GM18870 (cell line): Measurements from ENCODE around the gene NPY.
A peak's percentile ranks its signal among the peaks of the same experiment; 100 is the strongest.
"Not testable (repeated sequence)": the region's sequence is repeated elsewhere in the genome, so short reads cannot be mapped to it uniquely, and the experiment has no call there.

Experiments
- ATAC-seq: cut with Tn5 transposase; IDR thresholded peaks from one replicate; pipeline ENCODE4 v1.9.1; 2021; ENCODE audit warnings: moderate library complexity; ENCODE audit not compliant: unreplicated experiment

NPY gene

GRCh38 chr7:24283897-24284698, at the start of gene NPY:
TSS of gene NPY (plus strand) at chr7:24284190. CDS start at chr7:24285241, 1,051 bp downstream.
- no peak for ATAC-seq

GRCh38 chr7:24239260-24239659, 44.7 kb upstream of the NPY start:
- no peak for ATAC-seq

- ATAC-seq = no peak
Measured at GRCh38 chr7:24241206-24241605, 42.8 kb upstream of the NPY start.

GRCh38 chr7:24244554-24244953, 39.4 kb upstream of the NPY start:
- no peak for ATAC-seq

GRCh38 chr7:24245362-24245761, 38.6 kb upstream of the NPY start:
- peak; percentile 81 for ATAC-seq

- no peak for ATAC-seq
Measured at GRCh38 chr7:24249266-24249665, 34.7 kb upstream of the NPY start.

- no peak for ATAC-seq
Measured at GRCh38 chr7:24251568-24251967, 32.4 kb upstream of the NPY start.

GRCh38 chr7:24255139-24255538, 28.9 kb upstream of the NPY start:
- no peak for ATAC-seq

GRCh38 chr7:24258324-24258723, 25.7 kb upstream of the NPY start:
- ATAC-seq = not testable (repeated sequence)

- ATAC-seq = no peak
Measured at GRCh38 chr7:24271938-24272337, 12.1 kb upstream of the NPY start.

GRCh38 chr7:24279512-24279911, 4.5 kb upstream of the NPY start:
- ATAC-seq = no peak

GRCh38 chr7:24283554-24283896, 465 bp upstream of the NPY start:
- ATAC-seq = no peak

GRCh38 chr7:24284699-24285506, 913 bp downstream of the NPY start:
- ATAC-seq = no peak

- peak; percentile 98 for ATAC-seq
Measured at GRCh38 chr7:24290004-24290641, 6.1 kb downstream of the NPY start.

- ATAC-seq = no peak
Measured at GRCh38 chr7:24291271-24291670, 7.3 kb downstream of the NPY start.

GRCh38 chr7:24297362-24297761, 13.4 kb downstream of the NPY start:
- ATAC-seq = no peak

GRCh38 chr7:24298696-24299095, 14.7 kb downstream of the NPY start:
- ATAC-seq = no peak

GRCh38 chr7:24299192-24299591, 15.2 kb downstream of the NPY start:
- ATAC-seq = no peak

- ATAC-seq = no peak
Measured at GRCh38 chr7:24301703-24302102, 17.7 kb downstream of the NPY start.

- ATAC-seq = no peak
Measured at GRCh38 chr7:24304494-24305095, 20.6 kb downstream of the NPY start.

- ATAC-seq = no peak
Measured at GRCh38 chr7:24307326-24307725, 23.3 kb downstream of the NPY start.
